GM12875 (cell line): ENCODE data around the gene SCFD2.

ENCODE experiments used
- H3K4me3 ChIP-seq: one replicate; pipeline ENCODE4 v1.5.1; 2011; ENCODE audit warnings: low read depth, low read length, control low read depth
- TF ChIP-seq, protein P1 (sequence below): IDR thresholded peaks from 2 replicates; pipeline ENCODE4 v1.5.1; 2011; ENCODE audit warnings: low read depth, mild to moderate bottlenecking, control low read depth, inconsistent platforms, low read length, moderate library complexity, borderline replicate concordance; ENCODE audit not compliant: insufficient read depth

SCFD2 gene

DNA sequence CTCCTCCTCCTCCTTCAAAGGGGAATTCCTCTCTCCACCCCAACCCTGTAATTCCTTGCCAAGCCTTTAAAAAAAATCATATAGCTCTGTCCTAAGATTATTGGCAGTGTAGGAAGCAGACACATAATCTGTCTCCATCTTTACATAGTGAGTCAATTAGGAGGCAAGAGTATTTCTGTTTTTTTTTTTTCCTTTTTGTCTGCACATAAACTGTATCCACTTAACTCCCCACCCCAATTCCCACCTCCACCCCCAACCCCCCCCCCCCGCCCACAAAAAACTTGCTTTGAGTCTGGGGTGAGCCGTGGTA is 321.3 kb downstream of the SCFD2 start:
- no peak overlapping the region for H3K4me3 ChIP-seq

DNA sequence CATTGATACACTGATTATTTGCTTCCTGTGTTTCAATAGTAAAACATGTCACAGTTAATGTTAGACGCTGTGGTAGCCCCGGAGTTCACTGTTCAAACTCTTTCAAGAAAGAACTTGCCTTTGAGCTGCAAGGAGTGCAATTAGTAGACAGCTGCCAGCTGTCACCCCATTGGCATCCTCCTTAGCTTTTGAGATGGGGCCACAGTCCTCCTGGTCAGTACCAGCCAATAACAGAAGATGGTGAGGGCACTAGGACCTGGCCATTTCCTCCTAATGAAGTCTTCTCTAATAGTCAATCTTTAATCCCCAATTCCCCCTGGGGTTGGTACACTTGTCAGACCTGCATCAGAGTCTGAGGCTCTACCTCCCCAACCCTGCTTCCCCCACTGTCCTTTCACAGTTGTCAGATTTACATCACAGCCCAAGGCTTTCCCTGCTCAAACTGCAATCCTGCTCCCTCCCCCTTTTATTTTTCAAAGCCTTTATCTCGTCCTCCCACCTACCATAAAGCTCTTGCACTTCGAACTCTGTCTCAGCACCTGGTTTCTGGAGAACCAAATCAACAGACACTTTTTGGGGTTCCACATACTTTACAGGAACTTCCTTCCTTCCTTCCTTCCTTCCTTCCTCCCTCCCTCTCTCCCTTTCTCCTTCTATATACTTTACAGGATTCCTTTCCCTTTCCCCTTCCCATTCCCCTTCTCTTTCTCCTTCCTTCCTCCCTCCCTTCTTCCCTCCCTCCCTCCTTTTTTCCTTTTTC is 321.8 kb downstream of the SCFD2 start:
- TF ChIP-seq, protein P1, sequence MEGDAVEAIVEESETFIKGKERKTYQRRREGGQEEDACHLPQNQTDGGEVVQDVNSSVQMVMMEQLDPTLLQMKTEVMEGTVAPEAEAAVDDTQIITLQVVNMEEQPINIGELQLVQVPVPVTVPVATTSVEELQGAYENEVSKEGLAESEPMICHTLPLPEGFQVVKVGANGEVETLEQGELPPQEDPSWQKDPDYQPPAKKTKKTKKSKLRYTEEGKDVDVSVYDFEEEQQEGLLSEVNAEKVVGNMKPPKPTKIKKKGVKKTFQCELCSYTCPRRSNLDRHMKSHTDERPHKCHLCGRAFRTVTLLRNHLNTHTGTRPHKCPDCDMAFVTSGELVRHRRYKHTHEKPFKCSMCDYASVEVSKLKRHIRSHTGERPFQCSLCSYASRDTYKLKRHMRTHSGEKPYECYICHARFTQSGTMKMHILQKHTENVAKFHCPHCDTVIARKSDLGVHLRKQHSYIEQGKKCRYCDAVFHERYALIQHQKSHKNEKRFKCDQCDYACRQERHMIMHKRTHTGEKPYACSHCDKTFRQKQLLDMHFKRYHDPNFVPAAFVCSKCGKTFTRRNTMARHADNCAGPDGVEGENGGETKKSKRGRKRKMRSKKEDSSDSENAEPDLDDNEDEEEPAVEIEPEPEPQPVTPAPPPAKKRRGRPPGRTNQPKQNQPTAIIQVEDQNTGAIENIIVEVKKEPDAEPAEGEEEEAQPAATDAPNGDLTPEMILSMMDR = no peak
- no peak overlapping the region for H3K4me3 ChIP-seq

More for the DNA sequence above, 321.3 kb downstream of the SCFD2 start:
- TF ChIP-seq, protein P1 = no peak

DNA sequence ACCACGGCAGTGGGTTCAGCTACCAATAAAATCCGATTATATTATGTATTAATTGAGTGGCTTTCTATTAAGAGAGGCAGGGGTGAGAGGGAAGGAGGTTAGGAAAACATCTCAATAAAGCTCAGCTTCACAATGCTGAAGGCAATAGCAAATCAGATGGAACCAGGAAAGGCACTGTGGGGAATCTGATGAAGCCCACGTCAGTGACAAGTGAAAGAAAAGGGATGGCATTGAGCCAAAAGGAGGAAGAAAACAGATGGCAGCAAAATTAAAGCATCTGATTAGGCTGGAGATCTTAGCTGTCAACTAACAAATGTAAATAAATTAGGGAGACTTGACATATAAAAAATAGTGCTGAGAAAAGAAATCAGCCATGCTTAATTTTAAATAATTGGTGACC is 322.8 kb downstream of the SCFD2 start:
- H3K4me3 ChIP-seq = no peak overlapping the region
- TF ChIP-seq, protein P1 = no peak

DNA sequence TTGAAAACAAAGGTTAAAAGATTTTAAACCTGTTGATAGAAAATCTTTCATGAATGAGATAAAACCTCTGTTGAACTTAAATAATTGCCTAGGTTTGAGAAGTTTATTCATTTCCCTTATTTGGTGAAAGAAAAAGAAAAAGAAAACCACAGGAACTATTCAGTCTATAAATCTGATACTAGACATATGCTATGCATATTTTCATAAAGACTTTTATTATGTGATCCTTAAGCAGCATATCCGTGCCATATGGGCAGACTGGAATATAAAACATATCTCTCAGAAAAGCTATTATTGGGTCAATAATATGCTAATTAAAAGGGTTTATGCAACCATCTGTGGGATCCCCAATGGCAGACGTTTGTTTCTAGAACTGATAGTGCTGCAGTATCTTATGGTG is 325.0 kb downstream of the SCFD2 start:
- TF ChIP-seq, protein P1 = no peak
- H3K4me3 ChIP-seq = no peak overlapping the region

DNA sequence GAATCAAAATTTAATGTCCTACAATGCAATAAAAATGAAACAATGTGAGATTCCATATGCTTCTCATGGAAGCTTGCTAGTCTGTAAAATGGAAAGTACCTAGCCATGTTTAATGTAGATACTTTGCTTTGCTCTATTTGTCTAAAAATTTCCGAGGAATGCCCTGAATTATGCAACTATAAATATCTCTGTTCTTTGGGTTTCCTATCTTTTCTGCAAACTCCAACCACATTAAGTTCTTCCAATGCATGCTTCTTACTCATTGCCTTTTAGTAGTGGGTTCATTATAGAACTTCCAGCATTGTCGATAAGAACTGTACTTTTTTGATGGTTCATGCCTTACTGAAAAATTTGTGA is 325.4 kb downstream of the SCFD2 start:
- no peak overlapping the region for H3K4me3 ChIP-seq
- TF ChIP-seq, protein P1 = no peak

DNA sequence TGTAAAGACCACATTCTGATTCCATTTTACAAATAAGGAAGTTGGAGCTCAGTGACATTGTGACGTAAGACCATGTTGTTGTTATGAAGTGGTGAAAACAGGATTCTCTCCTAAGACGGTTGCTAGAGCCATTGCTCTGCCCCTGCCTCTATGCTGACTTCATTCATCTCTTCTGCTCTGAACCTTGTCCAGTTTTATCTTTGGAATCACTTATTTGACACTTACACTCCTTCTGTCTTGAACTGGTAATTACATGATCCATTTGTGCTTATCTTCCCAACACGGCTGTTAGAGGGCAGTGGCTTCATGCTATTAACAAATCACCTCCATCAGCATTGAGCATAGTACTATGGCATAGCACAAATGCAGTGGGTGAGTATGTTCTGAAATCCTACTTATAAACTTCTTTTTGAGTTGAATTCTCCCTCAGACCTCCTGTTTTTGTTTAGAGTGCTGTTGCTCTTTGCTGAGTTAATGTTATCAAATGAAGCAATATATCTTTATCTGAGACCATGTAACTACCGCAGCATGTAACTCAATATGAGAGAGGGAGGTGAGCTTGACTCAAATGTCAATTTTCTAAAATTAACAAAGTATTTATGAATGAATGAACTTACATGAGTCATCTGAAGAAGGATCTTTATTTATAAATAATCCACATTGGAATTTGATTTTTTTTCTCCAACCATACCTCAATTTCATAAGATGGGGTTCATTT is 326.0 kb downstream of the SCFD2 start:
- H3K4me3 ChIP-seq = no peak overlapping the region

More for the DNA sequence above, 326.0 kb downstream of the SCFD2 start:
- TF ChIP-seq, protein P1 = no peak
